Activated CD4-positive, alpha-beta memory T cell treated with anti-CD3 and anti-CD28 coated beads, Interleukin-2, amount 10 ng/mL, durations not matched to agents 7 days and 5 days (primary cell): ENCODE measurements around the gene NLGN2. TPM values are rescaled to one million over a fixed set of nuclear protein-coding genes. Genes with fewer than 3 reads are reported as not detected.

Source experiments
- CTCF ChIA-PET: fragments of 350-600 bp; sonication (Branson Sonifier 250); formaldehyde crosslinking; loops from one replicate; lab custom pipeline; 2021; ENCODE audit warnings: antibody characterized with exemption, inconsistent platforms; lab: Charles Lee
- POLR2A ChIA-PET: fragments of 350-600 bp; sonication (Branson Sonifier 250); formaldehyde crosslinking; loops from one replicate; lab custom pipeline; 2021; ENCODE audit warnings: antibody characterized with exemption; lab: Charles Lee
- DNase-seq: peaks from one replicate; pipeline ENCODE4 v3.0.0-alpha.2; 2020
- H3K27ac Mint-ChIP-seq: one replicate; pipeline ENCODE4 v1.8.0; 2021; ENCODE audit warnings: mild to moderate bottlenecking, mixed read lengths
- H3K27me3 Mint-ChIP-seq: one replicate; pipeline ENCODE4 v1.8.0; 2021; ENCODE audit warnings: mixed read lengths
- H3K36me3 Mint-ChIP-seq: one replicate; pipeline ENCODE4 v1.8.0; 2021; ENCODE audit warnings: low read depth, mixed read lengths
- H3K4me1 Mint-ChIP-seq: one replicate; pipeline ENCODE4 v1.8.0; 2021; ENCODE audit warnings: mixed read lengths
- H3K4me3 Mint-ChIP-seq: one replicate; pipeline ENCODE4 v1.8.0; 2021; ENCODE audit warnings: mild to moderate bottlenecking, mixed read lengths
- H3K9me3 Mint-ChIP-seq: one replicate; pipeline ENCODE4 v1.8.0; 2021; ENCODE audit warnings: mixed read lengths
- total RNA-seq, 2 experiments: library from RNA; stranded (reverse); gene quantifications; one replicate each; pipeline ENCODE4 v1.2.3, GENCODE V29; 2021

The NLGN2 gene
- total RNA-seq, 2 experiments from 2014 or later, result 3.2 to 3.7 TPM

GRCh38 chr17:7380855-7381683, 26.6 kb upstream of the NLGN2 start, which contains the start of gene TNK1:
Gene TNK1 (plus strand): TSS chr17:7381089. CDS start chr17:7382927, 1,838 bp downstream.
- Mint-ChIP-seq H3K4me1 (peaks cover 9% of the 10 kb centered on the region), H3K27me3 (peaks cover 40% of the 10 kb centered on the region), H3K36me3 (no peaks in the 10 kb centered on the region), H3K4me3 (no peak within 1 kb of the TSS), H3K27ac (no peak within 1 kb of the TSS), H3K9me3 (peaks cover 5% of the 10 kb centered on the region)
- DNase-seq, result no peak
- POLR2A ChIA-PET, result interaction anchor here (1.2 to 1.8 kb wide), 2 partner anchors 8 to 59 kb away, joined by 5 read pairs; no protein-coding TSS in a partner anchor
- CTCF ChIA-PET, result no interaction called here

GRCh38 chr17:7382901-7383300, 24.7 kb upstream of the NLGN2 start:
- CTCF ChIA-PET, result no interaction called here
- peaks cover 5% of the 10 kb centered on the region for H3K9me3 Mint-ChIP-seq
- POLR2A ChIA-PET, result interaction anchor here (0.8 to 3.7 kb wide), 8 partner anchors 9 to 125 kb away, joined by 3 to 16 read pairs (median 3); partner anchors contain the start of genes PLSCR3 and TMEM256
- peaks cover 8% of the 10 kb centered on the region for H3K36me3 Mint-ChIP-seq
- H3K27ac Mint-ChIP-seq, result no peak overlapping the region
- H3K27me3 Mint-ChIP-seq, result peaks cover 33% of the 10 kb centered on the region
- H3K4me3 Mint-ChIP-seq, result peak overlapping the region; percentile 7
- H3K4me1 Mint-ChIP-seq, result peaks cover 9% of the 10 kb centered on the region
- no peak for DNase-seq

- Mint-ChIP-seq H3K36me3 (peaks cover 8% of the 10 kb centered on the region), H3K27ac (no peak overlapping the region), H3K4me3 (no peak overlapping the region), H3K9me3 (peaks cover 5% of the 10 kb centered on the region), H3K4me1 (peaks cover 9% of the 10 kb centered on the region), H3K27me3 (peaks cover 33% of the 10 kb centered on the region)
- ChIA-PET CTCF (no interaction called here), POLR2A (interaction anchor here (0.6 to 3.7 kb wide), 7 partner anchors 10 to 125 kb away, joined by 3 to 16 read pairs (median 5); partner anchors contain the start of genes PLSCR3, TMEM102 and TMEM256)
- no peak for DNase-seq
Measured at GRCh38 chr17:7383371-7383741, 24.3 kb upstream of the NLGN2 start.

DNA sequence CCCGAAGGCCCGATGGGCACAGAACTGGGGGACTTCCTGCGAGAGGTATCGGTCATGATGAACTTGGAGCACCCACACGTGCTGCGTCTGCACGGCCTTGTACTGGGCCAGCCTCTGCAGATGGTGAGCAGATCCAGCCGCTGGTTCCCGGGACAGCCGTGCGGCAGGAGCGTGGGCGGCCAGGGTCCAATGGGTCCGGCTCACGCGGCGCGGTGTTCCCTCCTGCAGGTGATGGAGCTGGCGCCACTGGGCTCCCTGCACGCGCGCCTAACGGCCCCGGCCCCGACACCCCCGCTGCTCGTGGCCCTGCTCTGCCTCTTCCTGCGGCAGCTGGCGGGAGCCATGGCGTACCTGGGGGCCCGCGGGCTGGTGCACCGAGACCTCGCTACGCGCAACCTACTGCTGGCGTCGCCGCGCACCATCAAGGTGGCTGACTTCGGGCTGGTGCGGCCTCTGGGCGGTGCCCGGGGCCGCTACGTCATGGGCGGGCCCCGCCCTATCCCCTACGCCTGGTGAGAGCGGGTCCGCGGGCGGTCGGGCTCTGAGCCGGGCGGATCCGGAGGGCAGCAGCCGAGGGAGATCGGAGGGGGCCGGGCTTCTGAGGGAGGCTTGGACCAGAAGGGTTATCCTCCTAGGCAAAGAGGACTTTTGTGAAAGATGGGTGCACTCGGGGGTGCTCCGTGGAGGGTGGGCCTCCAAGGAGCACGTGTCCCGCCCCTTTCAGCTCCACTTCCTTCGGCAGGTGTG, 23.7 kb upstream of the NLGN2 start:
- Mint-ChIP-seq H3K27ac (no peak overlapping the region), H3K9me3 (peaks cover 5% of the 10 kb centered on the region), H3K4me3 (peak overlapping the region; percentile 68), H3K36me3 (peaks cover 8% of the 10 kb centered on the region), H3K27me3 (peaks cover 33% of the 10 kb centered on the region), H3K4me1 (peaks cover 9% of the 10 kb centered on the region)
- ChIA-PET CTCF (interaction anchor here (1.1 to 2.2 kb wide), 2 partner anchors 28 to 53 kb away, joined by 4 to 8 read pairs; no protein-coding TSS in a partner anchor), POLR2A (interaction anchor here (0.6 to 3.7 kb wide), 9 partner anchors 10 to 177 kb away, joined by 3 to 16 read pairs (median 5); partner anchors contain the start of genes ACAP1, PLSCR3, TMEM102 and TMEM256)
- DNase-seq, result peak; percentile 82

DNA sequence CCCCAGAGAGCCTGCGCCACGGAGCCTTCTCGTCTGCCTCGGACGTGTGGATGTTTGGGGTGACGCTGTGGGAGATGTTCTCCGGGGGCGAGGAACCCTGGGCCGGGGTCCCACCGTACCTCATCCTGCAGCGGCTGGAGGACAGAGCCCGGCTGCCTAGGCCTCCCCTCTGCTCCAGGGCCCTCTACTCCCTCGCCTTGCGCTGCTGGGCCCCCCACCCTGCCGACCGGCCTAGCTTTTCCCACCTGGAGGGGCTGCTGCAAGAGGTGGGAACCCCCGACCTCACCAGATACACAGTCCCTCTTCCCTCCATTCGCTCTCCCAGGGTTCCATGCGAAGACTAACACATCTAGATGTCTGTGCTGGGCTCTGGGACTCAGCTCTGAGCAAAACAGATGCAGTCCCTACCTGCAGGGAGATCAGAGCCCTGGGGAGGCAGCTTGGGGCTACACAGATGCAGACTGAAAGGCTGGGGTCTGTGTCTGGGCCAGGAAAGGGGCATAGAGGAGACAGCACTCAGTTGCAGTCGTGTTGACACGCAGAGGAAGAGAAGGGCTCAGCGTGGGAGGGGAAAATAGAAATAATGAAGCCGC, 23.1 kb upstream of the NLGN2 start:
- H3K27me3 Mint-ChIP-seq, result peaks cover 27% of the 10 kb centered on the region
- no peak for DNase-seq
- H3K4me3 Mint-ChIP-seq, result peak overlapping the region; percentile 68
- H3K9me3 Mint-ChIP-seq, result no peaks in the 10 kb centered on the region
- ChIA-PET CTCF (interaction anchor here (1.1 to 2.2 kb wide), 2 partner anchors 29 to 52 kb away, joined by 4 to 8 read pairs; no protein-coding TSS in a partner anchor), POLR2A (interaction anchor here (1.1 to 3.7 kb wide), 7 partner anchors 9 to 176 kb away, joined by 3 to 16 read pairs (median 6); partner anchors contain the start of genes ACAP1, PLSCR3, TMEM102 and TMEM256)
- peak overlapping the region; percentile 40 for H3K27ac Mint-ChIP-seq
- peaks cover 14% of the 10 kb centered on the region for H3K36me3 Mint-ChIP-seq
- H3K4me1 Mint-ChIP-seq, result peaks cover 9% of the 10 kb centered on the region

DNA sequence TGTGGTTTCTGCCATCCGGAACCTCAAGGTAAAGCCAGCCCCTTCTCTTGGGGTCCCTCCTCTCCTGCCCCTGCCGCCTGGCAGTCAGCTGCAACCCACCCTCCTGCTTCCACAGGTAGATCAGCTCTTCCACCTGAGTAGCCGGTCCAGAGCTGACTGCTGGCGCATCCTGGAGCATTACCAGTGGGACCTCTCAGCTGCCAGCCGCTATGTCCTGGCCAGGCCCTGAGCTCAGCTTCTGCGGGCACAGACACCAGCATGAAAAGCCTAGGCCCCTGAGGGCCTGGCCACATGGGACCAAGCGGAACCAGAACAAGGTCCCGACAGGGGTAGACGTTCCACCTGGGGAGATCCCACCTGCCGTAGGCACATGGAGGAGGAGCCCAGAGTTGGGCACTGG, 18.8 kb upstream of the NLGN2 start:
- POLR2A ChIA-PET, result interaction anchor here (1.1 to 1.3 kb wide), 2 partner anchors 12 to 15 kb away, joined by 3 to 6 read pairs; partner anchors contain the start of gene TMEM256
- Mint-ChIP-seq H3K4me1 (peaks cover 34% of the 10 kb centered on the region), H3K4me3 (no peak overlapping the region), H3K27me3 (no peaks in the 10 kb centered on the region), H3K9me3 (no peaks in the 10 kb centered on the region), H3K36me3 (peaks cover 51% of the 10 kb centered on the region), H3K27ac (no peak overlapping the region)
- CTCF ChIA-PET, result no interaction called here
- DNase-seq, result no peak

- no peak for DNase-seq
- peaks cover 53% of the 10 kb centered on the region for H3K36me3 Mint-ChIP-seq
- H3K27me3 Mint-ChIP-seq, result no peaks in the 10 kb centered on the region
- CTCF ChIA-PET, result interaction anchor here (1.7 kb wide), 1 partner anchor 34 kb away, joined by 5 read pairs; no protein-coding TSS in a partner anchor
- POLR2A ChIA-PET, result interaction anchor here (1.3 to 1.4 kb wide), 3 partner anchors 9 to 23 kb away, joined by 3 to 6 read pairs (median 3); partner anchors contain the start of gene TMEM256
- no peak overlapping the region for H3K4me3 Mint-ChIP-seq
- H3K27ac Mint-ChIP-seq, result no peak overlapping the region
- no peaks in the 10 kb centered on the region for H3K9me3 Mint-ChIP-seq
- H3K4me1 Mint-ChIP-seq, result peaks cover 34% of the 10 kb centered on the region
Measured at GRCh38 chr17:7389924-7390910, 17.4 kb upstream of the NLGN2 start.

DNA sequence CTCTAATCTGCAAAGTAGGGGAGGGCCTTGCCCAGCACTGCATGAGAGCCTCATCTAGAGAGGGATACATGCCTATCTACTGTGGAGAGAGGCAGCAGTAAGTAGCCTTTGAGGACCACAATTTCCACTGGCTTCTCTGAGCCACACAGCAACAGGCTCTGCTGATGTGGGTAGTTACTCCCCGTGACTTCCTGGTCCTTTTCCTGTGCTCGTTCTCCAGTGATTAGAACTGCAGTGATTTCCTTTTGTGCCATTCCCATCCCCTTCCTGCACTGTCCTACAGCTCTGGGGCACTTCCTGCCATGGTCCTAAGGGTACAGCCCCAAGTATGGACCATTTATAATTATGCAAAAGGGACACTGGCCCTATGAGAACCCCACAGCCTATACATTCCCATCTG, 16.3 kb upstream of the NLGN2 start:
- ChIA-PET POLR2A (interaction anchor here (1.3 to 1.4 kb wide), 2 partner anchors 8 to 22 kb away, joined by 3 read pairs; no protein-coding TSS in a partner anchor), CTCF (no interaction called here)
- DNase-seq, result no peak
- Mint-ChIP-seq H3K9me3 (no peaks in the 10 kb centered on the region), H3K4me3 (peak overlapping the region; percentile 24), H3K36me3 (peaks cover 53% of the 10 kb centered on the region), H3K27me3 (no peaks in the 10 kb centered on the region), H3K27ac (peak overlapping the region; percentile 52), H3K4me1 (peaks cover 37% of the 10 kb centered on the region)

GRCh38 chr17:7392696-7393612, 14.7 kb upstream of the NLGN2 start:
- Mint-ChIP-seq H3K36me3 (peaks cover 46% of the 10 kb centered on the region), H3K27ac (peak overlapping the region; percentile 61), H3K4me3 (peak overlapping the region; percentile 92), H3K4me1 (peaks cover 37% of the 10 kb centered on the region), H3K9me3 (no peaks in the 10 kb centered on the region), H3K27me3 (no peaks in the 10 kb centered on the region)
- DNase-seq, result no peak
- ChIA-PET CTCF (interaction anchor here (0.6 kb wide), 1 partner anchor 22 kb away, joined by 4 read pairs; no protein-coding TSS in a partner anchor), POLR2A (interaction anchor here (1.0 to 4.2 kb wide), 5 partner anchors 10 to 294 kb away, joined by 3 to 22 read pairs (median 16); partner anchors contain the start of genes TMEM102, TMEM256 and TP53)
